A673 (cell line): ENCODE results near the gene SFSWAP. TPM values are rescaled to one million over a fixed set of nuclear protein-coding genes. Genes with fewer than 3 reads are reported as not detected.

Experiments used
- BruUV-seq: library from RNA; stranded (reverse); fragments of 400-500 nt; replicated peaks from 2 replicates; lab custom pipeline; 2021; lab: Mats Ljungman, UMichigan
- CTCF ChIA-PET: fragments of 300-600 bp; sonication (Branson Sonifier 250); formaldehyde crosslinking; loops from one replicate; lab custom pipeline; 2022; ENCODE audit warnings: antibody characterized with exemption; lab: Charles Lee
- POLR2A ChIA-PET: fragments of 300-600 bp; sonication (Branson Sonifier 250); formaldehyde crosslinking; loops from one replicate; lab custom pipeline; 2022; ENCODE audit warnings: antibody characterized with exemption; ENCODE audit not compliant: low non-redundant PET; lab: Charles Lee
- DNase-seq: peaks from one replicate; pipeline ENCODE4 v3.0.0-alpha.2; 2015; ENCODE audit warnings: low spot score
- H3K27ac ChIP-seq: fragments of 200-600 bp; sonication (generic); 2 replicates; pipeline ENCODE4 v1.5.1; 2016; ENCODE audit warnings: mixed run types, low read depth, mild to moderate bottlenecking, mixed read lengths, antibody characterized with exemption, low read length; ENCODE audit not compliant: poor library complexity, severe bottlenecking
- H3K27me3 ChIP-seq: fragments of 200-600 bp; sonication (generic); replicated peaks from 2 replicates; pipeline ENCODE4 v1.6.1; 2017; ENCODE audit warnings: mixed run types, low read depth, mild to moderate bottlenecking, mixed read lengths, antibody characterized with exemption, low read length; ENCODE audit not compliant: insufficient read depth, poor library complexity
- H3K36me3 ChIP-seq: fragments of 200-600 bp; sonication (generic); 2 replicates; pipeline ENCODE4 v1.6.1; 2016; ENCODE audit warnings: mixed run types, mild to moderate bottlenecking, mixed read lengths, antibody characterized with exemption, low read length; ENCODE audit not compliant: insufficient read depth, poor library complexity, severe bottlenecking
- H3K4me1 ChIP-seq: fragments of 200-600 bp; sonication (generic); 2 replicates; pipeline ENCODE4 v1.6.1; 2017; ENCODE audit warnings: mixed run types, mild to moderate bottlenecking, mixed read lengths, antibody characterized with exemption, low read length; ENCODE audit not compliant: insufficient read depth, poor library complexity, severe bottlenecking
- H3K4me3 ChIP-seq: fragments of 200-600 bp; sonication (generic); 2 replicates; pipeline ENCODE4 v1.5.1; 2016; ENCODE audit warnings: low read depth, mixed run types, mild to moderate bottlenecking, mixed read lengths, low read length; ENCODE audit not compliant: poor library complexity, severe bottlenecking
- H3K9me3 ChIP-seq: fragments of 200-600 bp; sonication (generic); 2 replicates; pipeline ENCODE4 v1.6.1; 2016; ENCODE audit warnings: mixed run types, low read depth, mild to moderate bottlenecking, mixed read lengths, antibody characterized with exemption, low read length; ENCODE audit not compliant: poor library complexity, severe bottlenecking
- CTCF ChIP-seq: fragments of 300-800, 200-600 bp; sonication (generic); conservative IDR thresholded peaks from 2 replicates; pipeline ENCODE4 v1.5.1; 2017; ENCODE audit warnings: low read depth, mild to moderate bottlenecking, antibody characterized with exemption, low read length, moderate library complexity, mixed read lengths
- EZH2 ChIP-seq: fragments of 200-600 bp; sonication (generic); IDR thresholded peaks from 2 replicates; pipeline ENCODE4 v1.6.1; 2017; ENCODE audit warnings: borderline replicate concordance, low read depth, mild to moderate bottlenecking, mixed read lengths, antibody characterized with exemption, low read length; ENCODE audit not compliant: poor library complexity, severe bottlenecking
- intact Hi-C: fragments of 100-400 bp; cut with micrococcal nuclease; formaldehyde crosslinking; loops from one replicate; pipeline ENCODE4 v1.10.0; 2022; ENCODE audit not compliant: unreplicated experiment
- total RNA-seq: library from RNA; stranded (reverse); gene quantifications from 2 replicates; pipeline ENCODE4 v1.2.3, GENCODE V29; 2021

Gene SFSWAP
- total RNA-seq, 1 experiment from 2014 or later = 66.4 TPM

GRCh38 chr12:131683266-131684014 is 27.4 kb upstream of the SFSWAP start:
- no TSS peak for BruUV-seq
- Histone ChIP-seq H3K4me3 (no peak overlapping the region), H3K27ac (no peak overlapping the region), H3K27me3 (peaks cover 6% of the 10 kb centered on the region), H3K4me1 (no peaks in the 10 kb centered on the region), H3K36me3 (no peaks in the 10 kb centered on the region), H3K9me3 (no peaks in the 10 kb centered on the region)
- CTCF ChIA-PET = no interaction called here
- no peak for DNase-seq
- intact Hi-C loops = no loop called here
- POLR2A ChIA-PET = no interaction called here
- no peak for TF ChIP-seq CTCF
- TF ChIP-seq EZH2 = no peak

- TF ChIP-seq CTCF (no peak), EZH2 (no peak)
- ChIA-PET CTCF (no interaction called here), POLR2A (no interaction called here)
- Histone ChIP-seq H3K27me3 (peaks cover 6% of the 10 kb centered on the region), H3K4me3 (no peak overlapping the region), H3K9me3 (peaks cover 3% of the 10 kb centered on the region), H3K4me1 (no peaks in the 10 kb centered on the region), H3K36me3 (no peaks in the 10 kb centered on the region), H3K27ac (no peak overlapping the region)
- no peak for DNase-seq
- BruUV-seq = no TSS peak
- intact Hi-C loops = no loop called here
These were observed 26.7 kb upstream of the SFSWAP start for GRCh38 chr12:131684015-131684725.

- ChIA-PET CTCF (no interaction called here), POLR2A (no interaction called here)
- Histone ChIP-seq H3K36me3 (no peaks in the 10 kb centered on the region), H3K4me3 (no peak overlapping the region), H3K27me3 (peaks cover 22% of the 10 kb centered on the region), H3K4me1 (no peaks in the 10 kb centered on the region), H3K27ac (no peak overlapping the region), H3K9me3 (peaks cover 3% of the 10 kb centered on the region)
- no peak for TF ChIP-seq EZH2
- no peak for TF ChIP-seq CTCF
- BruUV-seq = no TSS peak
- no peak for DNase-seq
- intact Hi-C loops = no loop called here
These were observed 23.4 kb upstream of the SFSWAP start for GRCh38 chr12:131687346-131688125.
